CD4-positive, alpha-beta memory T cell (primary cell): ENCODE results near the gene UNCX. TPM values are rescaled to one million over a fixed set of nuclear protein-coding genes. Genes with fewer than 3 reads are reported as not detected.

Experiments
- CTCF ChIA-PET: fragments of 350-600 bp; sonication (Branson Sonifier 250); formaldehyde crosslinking; loops from one replicate; lab custom pipeline; 2021; ENCODE audit warnings: inconsistent platforms; ENCODE audit not compliant: partially characterized antibody; lab: Charles Lee
- POLR2A ChIA-PET: fragments of 350-600 bp; sonication (Branson Sonifier 250); formaldehyde crosslinking; loops from one replicate; lab custom pipeline; 2021; ENCODE audit not compliant: partially characterized antibody; lab: Charles Lee
- DNase-seq, 5 donors: peaks; one replicate each; pipeline versions ENCODE4 v3.0.0 to v3.0.0-alpha.2; 2020 to 2022; ENCODE audit warnings: mixed read lengths in 1 of 5
- H3K27ac ChIP-seq: one replicate; pipeline ENCODE4 v1.7.0; 2013; ENCODE audit warnings: low read depth, low read length
- H3K27me3 ChIP-seq: 2 replicates; pipeline ENCODE4 v1.7.0; 2013; ENCODE audit warnings: mild to moderate bottlenecking, low read length, moderate library complexity; ENCODE audit not compliant: insufficient read depth
- H3K36me3 ChIP-seq: 2 replicates; pipeline ENCODE4 v1.7.0; 2013; ENCODE audit warnings: mild to moderate bottlenecking, low read length, moderate library complexity; ENCODE audit not compliant: insufficient read depth
- H3K4me1 ChIP-seq: 2 replicates; pipeline ENCODE4 v1.7.0; 2013; ENCODE audit warnings: mild to moderate bottlenecking, low read length, moderate library complexity; ENCODE audit not compliant: insufficient read depth
- H3K4me3 ChIP-seq, 2 donors: one replicate each; pipeline ENCODE4 v1.7.0; 2013; ENCODE audit warnings: low read length in 2 of 2, mild to moderate bottlenecking in 1 of 2
- H3K9me3 ChIP-seq, 2 donors: one replicate each; pipeline ENCODE4 v1.7.0; 2013; ENCODE audit warnings: low read length in 2 of 2, control low read depth in 1 of 2; ENCODE audit not compliant: control insufficient read depth in 1 of 2
- H3K27ac Mint-ChIP-seq, 7 donors: one replicate each; pipeline ENCODE4 v1.8.0; 2020 to 2021; ENCODE audit warnings: mixed read lengths in 7 of 7, mild to moderate bottlenecking in 6 of 7, inconsistent platforms in 3 of 7, moderate library complexity in 3 of 7
- H3K27me3 Mint-ChIP-seq, 2 donors: one replicate each; pipeline ENCODE4 v1.8.0; 2020 to 2021; ENCODE audit warnings: mixed read lengths in 2 of 2
- H3K36me3 Mint-ChIP-seq, 2 donors: one replicate each; pipeline ENCODE4 v1.8.0; 2020 to 2021; ENCODE audit warnings: mixed read lengths in 2 of 2, inconsistent platforms in 1 of 2, mild to moderate bottlenecking in 1 of 2
- H3K4me1 Mint-ChIP-seq, 4 donors: one replicate each; pipeline ENCODE4 v1.8.0; 2020 to 2021; ENCODE audit warnings: mixed read lengths in 4 of 4, mild to moderate bottlenecking in 1 of 4
- H3K4me3 Mint-ChIP-seq, 8 donors: one replicate each; pipeline ENCODE4 v1.8.0; 2020 to 2021; ENCODE audit warnings: mixed read lengths in 8 of 8, mild to moderate bottlenecking in 7 of 8, moderate library complexity in 6 of 8, inconsistent platforms in 3 of 8
- H3K9me3 Mint-ChIP-seq, 8 donors: one replicate each; pipeline ENCODE4 v1.8.0; 2020 to 2021; ENCODE audit warnings: mixed read lengths in 8 of 8, mild to moderate bottlenecking in 5 of 8, inconsistent platforms in 3 of 8, moderate library complexity in 1 of 8
- intact Hi-C: fragments of 100-400 bp; cut with micrococcal nuclease; formaldehyde crosslinking; loops from one replicate; pipeline ENCODE4 v1.15.1; 2023
- polyA plus RNA-seq, 2 donors: library from polyadenylated mRNA; unstranded; fragments of 300-500 nt; fragmentation: Illumina TruSeq; gene quantifications; one replicate each; pipeline ENCODE4 v1.2.3, GENCODE V29; 2021
- total RNA-seq, 2 experiments: library from RNA; stranded (reverse); gene quantifications; one replicate each; pipeline ENCODE4 v1.2.3, GENCODE V29; 2021

UNCX gene
- total and polyA plus RNA-seq, 4 experiments from 2014 or later, result not detected

GRCh38 chr7:1242256-1242605 is 9.6 kb downstream of the UNCX start:
- intact Hi-C loops, result no loop called here
- peak overlapping the region in 1 of 7 donors; percentile 79 for H3K27ac Mint-ChIP-seq
- POLR2A ChIA-PET, result no interaction called here
- peaks cover 6% of the 10 kb centered on the region for H3K4me1 ChIP-seq
- no peaks in the 10 kb centered on the region for H3K36me3 ChIP-seq
- H3K27me3 ChIP-seq, result peaks cover 73% of the 10 kb centered on the region
- H3K9me3 Mint-ChIP-seq, result peaks cover 0 to 24% (median 0%) of the 10 kb centered on the region in 8 donors
- no peak for DNase-seq
- no peak overlapping the region for H3K27ac ChIP-seq
- no peak overlapping the region for H3K4me3 Mint-ChIP-seq
- CTCF ChIA-PET, result no interaction called here
- no peak overlapping the region for H3K4me3 ChIP-seq
- no peaks in the 10 kb centered on the region for H3K36me3 Mint-ChIP-seq
- H3K4me1 Mint-ChIP-seq, result peaks cover 7 to 47% (median 12%) of the 10 kb centered on the region in 4 donors
- no peaks in the 10 kb centered on the region for H3K9me3 ChIP-seq
- H3K27me3 Mint-ChIP-seq, result peaks cover 48 to 53% of the 10 kb centered on the region in 2 donors

DNA sequence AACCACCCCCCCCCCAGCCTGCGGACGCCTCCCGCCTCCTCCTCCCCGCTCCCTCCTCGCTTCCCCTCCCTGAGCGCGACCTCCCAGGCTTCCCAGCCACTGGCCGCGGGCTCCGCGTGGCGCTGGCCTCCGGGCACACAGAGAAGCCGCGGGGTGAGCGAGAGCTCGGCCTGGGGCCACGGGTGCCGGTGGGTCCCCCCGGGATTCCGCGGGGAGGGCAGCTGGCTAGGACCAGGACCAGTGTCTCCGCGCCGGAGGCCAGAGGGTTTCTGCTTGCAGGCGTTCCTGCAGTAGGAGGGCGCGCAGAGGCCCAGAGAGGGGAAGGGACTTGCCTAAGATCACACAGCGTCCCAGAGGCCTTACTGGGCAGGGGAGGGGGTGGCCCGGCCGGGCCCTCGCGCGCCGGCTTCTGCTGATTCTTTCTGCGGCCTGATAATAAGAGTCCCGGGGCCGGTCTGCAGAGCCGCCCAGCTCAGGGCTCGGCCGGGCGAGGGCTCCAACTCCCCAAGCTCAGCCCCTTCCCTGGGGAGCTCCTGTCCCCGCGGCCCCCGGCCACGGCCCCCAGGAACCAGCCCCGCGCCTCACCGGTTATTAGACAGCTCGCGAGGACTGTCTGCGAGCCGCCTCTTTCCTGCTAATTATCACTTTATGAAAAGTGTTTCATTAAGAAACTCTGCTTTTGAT is 10.1 kb downstream of the UNCX start:
- H3K27ac ChIP-seq, result no peak overlapping the region
- peak overlapping the region in 3 of 8 donors; percentile 43 to 55 (median 46) for H3K4me3 Mint-ChIP-seq
- DNase-seq, result no peak
- peaks cover 5 to 47% (median 10%) of the 10 kb centered on the region in 4 donors for H3K4me1 Mint-ChIP-seq
- H3K9me3 ChIP-seq, result no peaks in the 10 kb centered on the region
- ChIA-PET CTCF (no interaction called here), POLR2A (no interaction called here)
- no peaks in the 10 kb centered on the region for H3K36me3 ChIP-seq
- peaks cover 71% of the 10 kb centered on the region for H3K27me3 ChIP-seq
- no peaks in the 10 kb centered on the region for H3K36me3 Mint-ChIP-seq
- H3K4me1 ChIP-seq, result peaks cover 6% of the 10 kb centered on the region
- intact Hi-C loops, result no loop called here
- peak overlapping the region in 2 of 7 donors; percentile 41 to 79 for H3K27ac Mint-ChIP-seq
- H3K4me3 ChIP-seq, result no peak overlapping the region
- peaks cover 0 to 24% (median 0%) of the 10 kb centered on the region in 8 donors for H3K9me3 Mint-ChIP-seq
- H3K27me3 Mint-ChIP-seq, result peaks cover 46 to 51% of the 10 kb centered on the region in 2 donors

DNA sequence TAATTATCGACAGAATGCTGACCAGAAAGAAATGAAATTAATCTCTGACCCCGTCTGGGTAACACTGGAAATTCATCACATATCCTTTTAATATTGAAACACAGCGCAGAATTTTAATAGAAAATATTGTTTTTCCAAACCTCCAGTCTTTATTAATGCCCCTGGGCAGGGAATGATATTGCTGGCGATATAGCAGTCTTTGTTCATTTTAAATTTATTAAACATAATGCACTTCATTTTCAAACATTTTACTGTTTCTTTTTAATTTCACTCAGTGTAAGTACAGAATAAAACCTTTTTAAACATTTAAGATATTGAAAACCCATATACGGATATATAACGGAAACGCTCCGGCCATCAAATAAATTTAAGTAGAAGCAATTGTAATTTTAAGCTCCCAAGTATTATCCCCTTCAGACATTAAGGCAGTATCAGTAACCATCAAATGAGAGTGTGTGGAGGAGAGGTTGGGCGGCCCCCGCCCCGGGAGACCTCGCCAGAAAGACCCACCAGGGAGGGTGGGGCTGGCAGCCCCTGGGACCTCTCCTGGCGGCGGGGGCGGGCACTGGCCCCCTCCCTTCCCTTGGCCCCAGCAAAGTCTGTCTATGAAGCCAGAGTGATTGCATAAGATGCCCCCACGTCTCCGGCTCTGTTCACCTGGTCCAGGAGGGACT is 10.8 kb downstream of the UNCX start:
- H3K27me3 Mint-ChIP-seq, result peaks cover 48 to 53% of the 10 kb centered on the region in 2 donors
- POLR2A ChIA-PET, result no interaction called here
- intact Hi-C loops, result no loop called here
- no peaks in the 10 kb centered on the region for H3K36me3 ChIP-seq
- H3K36me3 Mint-ChIP-seq, result no peaks in the 10 kb centered on the region
- H3K4me1 Mint-ChIP-seq, result peaks cover 7 to 52% (median 13%) of the 10 kb centered on the region in 4 donors
- H3K9me3 ChIP-seq, result no peaks in the 10 kb centered on the region
- H3K4me3 Mint-ChIP-seq, result peak overlapping the region in 3 of 8 donors; percentile 43 to 55 (median 46)
- peaks cover 68% of the 10 kb centered on the region for H3K27me3 ChIP-seq
- H3K27ac Mint-ChIP-seq, result peak overlapping the region in 3 of 7 donors; percentile 17 to 85 (median 41)
- H3K4me3 ChIP-seq, result no peak overlapping the region
- H3K4me1 ChIP-seq, result peaks cover 10% of the 10 kb centered on the region
- DNase-seq, result no peak
- H3K9me3 Mint-ChIP-seq, result peaks cover 0 to 22% (median 0%) of the 10 kb centered on the region in 8 donors
- H3K27ac ChIP-seq, result no peak overlapping the region
- CTCF ChIA-PET, result no interaction called here

- H3K4me3 ChIP-seq, result no peak overlapping the region
- ChIA-PET CTCF (no interaction called here), POLR2A (no interaction called here)
- H3K4me1 ChIP-seq, result peaks cover 15% of the 10 kb centered on the region
- no peaks in the 10 kb centered on the region for H3K9me3 ChIP-seq
- H3K36me3 ChIP-seq, result no peaks in the 10 kb centered on the region
- H3K27ac ChIP-seq, result no peak overlapping the region
- Mint-ChIP-seq H3K36me3 (no peaks in the 10 kb centered on the region), H3K27me3 (peaks cover 47 to 53% of the 10 kb centered on the region in 2 donors), H3K27ac (peak overlapping the region in 3 of 7 donors; percentile 17 to 85 (median 47)), H3K4me1 (peaks cover 8 to 51% (median 15%) of the 10 kb centered on the region in 4 donors), H3K9me3 (peaks cover 0 to 20% (median 0%) of the 10 kb centered on the region in 8 donors), H3K4me3 (peak overlapping the region in 1 of 8 donors; percentile 8)
- DNase-seq, result no peak
- peaks cover 67% of the 10 kb centered on the region for H3K27me3 ChIP-seq
- intact Hi-C loops, result no loop called here
These were observed 11.3 kb downstream of the UNCX start for GRCh38 chr7:1243964-1244416.

DNA sequence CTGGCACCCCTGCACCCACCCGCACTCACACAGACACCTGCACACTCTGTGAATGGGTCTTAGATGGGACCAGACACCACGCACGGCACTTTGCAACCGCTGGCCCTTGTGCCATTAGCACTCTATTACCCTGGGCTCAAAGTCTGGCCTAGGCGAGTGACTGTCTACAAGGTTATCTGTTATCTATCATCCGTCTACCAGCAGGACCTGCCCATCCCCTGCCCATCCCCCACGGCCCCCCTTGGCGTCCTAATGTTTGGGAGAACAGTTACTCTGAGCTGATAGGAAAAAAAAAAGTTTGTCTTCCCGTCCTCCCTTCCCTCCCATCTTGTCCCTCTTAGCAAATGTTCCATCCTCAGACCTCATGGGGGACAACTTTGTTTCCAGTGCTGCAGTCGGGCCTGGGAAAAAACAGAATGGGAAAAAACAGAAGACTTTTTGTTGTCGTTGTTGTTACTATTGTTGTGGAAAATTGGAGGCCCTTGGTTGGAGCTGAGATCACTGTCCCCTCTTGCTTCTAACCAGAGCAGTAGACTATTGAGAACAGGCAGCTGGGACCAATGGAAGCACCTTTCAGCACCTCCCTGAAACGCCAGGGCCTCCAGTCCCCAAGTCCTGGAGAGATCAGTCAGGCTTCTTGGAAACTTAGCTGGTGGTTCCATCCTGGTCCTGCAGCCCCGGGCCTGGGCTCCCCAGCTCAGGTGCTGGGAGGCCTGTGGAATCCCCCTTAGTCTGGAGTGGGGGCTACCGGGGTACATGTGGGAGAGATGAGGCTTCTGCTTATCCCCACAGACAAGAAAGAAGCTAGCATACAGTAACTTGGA is 12.2 kb downstream of the UNCX start:
- H3K27me3 Mint-ChIP-seq, result peaks cover 40 to 48% of the 10 kb centered on the region in 2 donors
- intact Hi-C loops, result no loop called here
- no peak overlapping the region for H3K4me3 ChIP-seq
- H3K36me3 ChIP-seq, result no peaks in the 10 kb centered on the region
- H3K36me3 Mint-ChIP-seq, result no peaks in the 10 kb centered on the region
- ChIA-PET POLR2A (interaction anchor here (1.0 kb wide), 1 partner anchor 12 kb away, joined by 3 read pairs; the partner anchor contains the start of gene UNCX), CTCF (interaction anchor here (0.5 kb wide), 1 partner anchor 67 kb away, joined by 3 read pairs; no protein-coding TSS in a partner anchor)
- H3K9me3 Mint-ChIP-seq, result peaks cover 0 to 15% (median 0%) of the 10 kb centered on the region in 8 donors
- peak overlapping the region in 4 of 7 donors; percentile 47 to 85 (median 60) for H3K27ac Mint-ChIP-seq
- peaks cover 63% of the 10 kb centered on the region for H3K27me3 ChIP-seq
- H3K4me1 ChIP-seq, result peaks cover 15% of the 10 kb centered on the region
- H3K27ac ChIP-seq, result no peak overlapping the region
- H3K4me1 Mint-ChIP-seq, result peaks cover 8 to 46% (median 16%) of the 10 kb centered on the region in 4 donors
- H3K4me3 Mint-ChIP-seq, result peak overlapping the region in 1 of 8 donors; percentile 20
- H3K9me3 ChIP-seq, result no peaks in the 10 kb centered on the region
- no peak for DNase-seq

- Mint-ChIP-seq H3K9me3 (peaks cover 0 to 17% (median 0%) of the 10 kb centered on the region in 8 donors), H3K27ac (peak overlapping the region in 3 of 7 donors; percentile 59 to 85 (median 81)), H3K4me1 (peaks cover 8 to 44% (median 15%) of the 10 kb centered on the region in 4 donors), H3K4me3 (peak overlapping the region in 3 of 8 donors; percentile 20 to 29 (median 28)), H3K36me3 (no peaks in the 10 kb centered on the region), H3K27me3 (peaks cover 45 to 53% of the 10 kb centered on the region in 2 donors)
- intact Hi-C loops, result no loop called here
- ChIA-PET CTCF (interaction anchor here (0.5 kb wide), 1 partner anchor 68 kb away, joined by 3 read pairs; no protein-coding TSS in a partner anchor), POLR2A (interaction anchor here (1.0 kb wide), 1 partner anchor 13 kb away, joined by 3 read pairs; the partner anchor contains the start of gene UNCX)
- no peak for DNase-seq
- no peaks in the 10 kb centered on the region for H3K9me3 ChIP-seq
- no peak overlapping the region for H3K27ac ChIP-seq
- H3K36me3 ChIP-seq, result no peaks in the 10 kb centered on the region
- no peak overlapping the region for H3K4me3 ChIP-seq
- H3K27me3 ChIP-seq, result peaks cover 68% of the 10 kb centered on the region
- peaks cover 15% of the 10 kb centered on the region for H3K4me1 ChIP-seq
These were observed 12.9 kb downstream of the UNCX start for GRCh38 chr7:1245524-1246050.
